NCI-H345 (cell line): ENCODE data around the gene GGCT.

Experiments
- DNase-seq: peaks from one replicate; lab custom pipeline; 2025; lab: John Stamatoyannopoulos, UW

GGCT gene

GRCh38 chr7:30462179-30462578, 42.5 kb downstream of the GGCT start:
- DNase-seq: no peak

GRCh38 chr7:30460246-30460633, 44.4 kb downstream of the GGCT start:
- DNase-seq: no peak

- no peak for DNase-seq
Measured at GRCh38 chr7:30459591-30460245, 44.9 kb downstream of the GGCT start.

GRCh38 chr7:30458311-30458710, 46.3 kb downstream of the GGCT start:
- no peak for DNase-seq

GRCh38 chr7:30453921-30454320, 50.7 kb downstream of the GGCT start:
- no peak for DNase-seq

GRCh38 chr7:30453016-30453415, 51.6 kb downstream of the GGCT start:
- DNase-seq: no peak

GRCh38 chr7:30452280-30452930, 52.2 kb downstream of the GGCT start:
- no peak for DNase-seq

- no peak for DNase-seq
Measured at GRCh38 chr7:30451539-30452279, 52.9 kb downstream of the GGCT start.

GRCh38 chr7:30450983-30451497, 53.6 kb downstream of the GGCT start:
- no peak for DNase-seq

GRCh38 chr7:30450240-30450982, 54.2 kb downstream of the GGCT start:
- no peak for DNase-seq

GRCh38 chr7:30448461-30449189, 56.0 kb downstream of the GGCT start:
- DNase-seq: peak; percentile 37

- DNase-seq: no peak
Measured at GRCh38 chr7:30447466-30447865, 57.2 kb downstream of the GGCT start.
